Ovary (tissue), 9 donors: ENCODE data around the gene TAF7L. TPM values are rescaled to one million over a fixed set of nuclear protein-coding genes. Genes with fewer than 3 reads are reported as not detected.
A peak's percentile ranks its signal among the peaks of the same experiment; 100 is the strongest.

Experiments used
- DNase-seq, 5 donors: peaks; one replicate each; pipeline ENCODE4 v3.0.0-alpha.2; 2019 to 2020
- H3K27ac ChIP-seq, 2 donors: fragments of 200-600 bp; one replicate each; pipeline versions ENCODE4 v1.5.1 to v1.8.0; 2019 to 2022
- H3K27me3 ChIP-seq: fragments of 200-600 bp; one replicate; pipeline ENCODE4 v1.8.0; 2022
- H3K36me3 ChIP-seq: fragments of 200-600 bp; sonication (generic); one replicate; pipeline ENCODE4 v1.5.1; 2019
- H3K4me1 ChIP-seq: one replicate; pipeline ENCODE4 v1.8.1; 2013; ENCODE audit warnings: mild to moderate bottlenecking, moderate library complexity; ENCODE audit not compliant: insufficient read depth
- H3K4me3 ChIP-seq: fragments of 200-600 bp; sonication (generic); one replicate; pipeline ENCODE4 v1.5.1; 2017
- H3K9me3 ChIP-seq, 2 donors: fragments of 200-600 bp in 1 of 2; sonication (generic) in 1 of 2; one replicate each; pipeline versions ENCODE4 v1.5.1 to v1.8.1; 2013 to 2019; ENCODE audit warnings: mild to moderate bottlenecking in 1 of 2, moderate library complexity in 1 of 2
- CTCF ChIP-seq, 3 donors: fragments of 450-650 bp in 2 of 3; fragments of 200-600 bp in 1 of 3; IDR thresholded peaks; one replicate each; pipeline versions ENCODE4 v1.5.1 to v1.8.0; 2016 to 2022; ENCODE audit warnings: antibody characterized with exemption in 3 of 3, mild to moderate bottlenecking in 1 of 3
- EP300 ChIP-seq: sonication (generic); formaldehyde crosslinking; IDR thresholded peaks from one replicate; pipeline ENCODE4 v1.6.1; 2017; ENCODE audit warnings: antibody characterized with exemption
- POLR2A ChIP-seq: fragments of 450-650 bp; IDR thresholded peaks from one replicate; pipeline ENCODE4 v1.6.1; 2017; ENCODE audit warnings: antibody characterized with exemption, mild to moderate bottlenecking, moderate library complexity
- WGBS, 3 donors: extraction: QIAGEN DNeasy Blood & Tissue Kit in 1 of 3; methylation state at CpG; one replicate each; pipeline versions ENCODE4 v1.1.5 to v1.1.7; 2013 to 2017; 5-methylcytosine and 5-hydroxymethylcytosine counted together
- intact Hi-C, 4 donors: fragments of 100-400 bp; cut with DNase I; formaldehyde crosslinking; loops; one replicate each; pipeline versions ENCODE4 v1.11.0 to v1.15.1; 2022 to 2023
- polyA plus RNA-seq, 2 donors: library from polyadenylated mRNA; stranded (reverse); fragments of 200-250 nt in 1 of 2; fragments of 350-450 nt in 1 of 2; fragmentation: Illumina TruSeq in 1 of 2; extraction: RNeasy Lipid Tissue Mini Kit (QIAGEN cat#74804) in 1 of 2; gene quantifications; one replicate each; pipeline ENCODE4 v1.2.3, GENCODE V29; 2013 to 2014
- total RNA-seq, 7 donors: library from RNA; depleted of rRNA in 2 of 7; stranded (reverse); fragments of >200 nt in 2 of 7; fragmentation: NEBNext Ultra II Directional in 3 of 7; extraction: Animal tissue kit (Norgen Biotek cat#: 25700) in 3 of 7; gene quantifications; one replicate each; pipeline versions ENCODE4 v1.1.0 to v1.2.4, GENCODE V29; 2016 to 2023
- donor health status: DM: no; HTN: no; CAD: no; lungs with moderate emphysema.
- donor health status: DM: no; HTN: no; CAD: no.
- donor health status: Bipolar disorder and iron deficiency.
- donor health status: DM: yes; HTN: yes; CAD: no.
- donor health status: DM: no; HTN: no; CAD: no.
- donor health status: DM: yes; HTN: yes; CAD: no.

Gene TAF7L
- total and polyA plus RNA-seq, 9 donors = 0.04 to 0.36 (median 0.17) TPM; not detected in 5

- TF ChIP-seq CTCF (IDR thresholded peaks at IDR 0.05) (no peak), EP300 (no peak), POLR2A (no peak)
- peak in 1 of 5 donors; percentile 30 for DNase-seq
- Histone ChIP-seq H3K36me3 (no peaks in the 10 kb centered on the region), H3K27ac (peak overlapping the region in 1 of 2 donors; percentile 22), H3K4me1 (no peaks in the 10 kb centered on the region), H3K9me3 (no peaks in the 10 kb centered on the region), H3K4me3 (no peak overlapping the region), H3K27me3 (no peaks in the 10 kb centered on the region)
- 15 to 38% (median 22%) methylated on average over 2 of the region's 2 CpGs for WGBS, 3 donors
- intact Hi-C loops = no loop called here
These were observed 27.4 kb downstream of the TAF7L start for GRCh38 chrX:101263766-101264165.

GRCh38 chrX:101262590-101262989 is 28.5 kb downstream of the TAF7L start:
- no peak for DNase-seq
- Histone ChIP-seq H3K36me3 (no peaks in the 10 kb centered on the region), H3K27ac (no peak overlapping the region), H3K4me3 (no peak overlapping the region), H3K27me3 (no peaks in the 10 kb centered on the region), H3K4me1 (no peaks in the 10 kb centered on the region), H3K9me3 (no peaks in the 10 kb centered on the region)
- intact Hi-C loops = no loop called here
- TF ChIP-seq POLR2A = no peak
- TF ChIP-seq CTCF (IDR thresholded peaks at IDR 0.05) = no peak
- no peak for TF ChIP-seq EP300
- 74 to 83% (median 81%) methylated on average over 4 of the region's 4 CpGs for WGBS, 3 donors

GRCh38 chrX:101260435-101260834 is 30.7 kb downstream of the TAF7L start:
- intact Hi-C loops = no loop called here
- H3K4me1 ChIP-seq = no peaks in the 10 kb centered on the region
- DNase-seq = no peak
- no peaks in the 10 kb centered on the region for H3K9me3 ChIP-seq
- H3K27me3 ChIP-seq = no peaks in the 10 kb centered on the region
- no peak overlapping the region for H3K4me3 ChIP-seq
- WGBS, 3 donors = 69 to 80% (median 73%) methylated on average over 4 of the region's 4 CpGs
- H3K36me3 ChIP-seq = no peaks in the 10 kb centered on the region
- no peak for TF ChIP-seq POLR2A
- no peak for TF ChIP-seq CTCF (IDR thresholded peaks at IDR 0.05)
- TF ChIP-seq EP300 = no peak
- H3K27ac ChIP-seq = no peak overlapping the region

GRCh38 chrX:101258259-101258581 is 32.9 kb downstream of the TAF7L start:
- TF ChIP-seq EP300 (no peak), POLR2A (no peak), CTCF (IDR thresholded peaks at IDR 0.05) (no peak)
- no peaks in the 10 kb centered on the region for H3K27me3 ChIP-seq
- H3K36me3 ChIP-seq = no peaks in the 10 kb centered on the region
- no peak overlapping the region for H3K27ac ChIP-seq
- WGBS, 3 donors = 89 to 93% (median 90%) methylated on average over 11 of the region's 11 CpGs
- H3K4me3 ChIP-seq = no peak overlapping the region
- no peaks in the 10 kb centered on the region for H3K9me3 ChIP-seq
- intact Hi-C loops = no loop called here
- DNase-seq = no peak
- no peaks in the 10 kb centered on the region for H3K4me1 ChIP-seq
